Measurements from ENCODE around the gene PRAMEF5. TPM values are rescaled to one million over a fixed set of nuclear protein-coding genes. Genes with fewer than 3 reads are reported as not detected.
"Not testable (repeated sequence)": the region's sequence is repeated elsewhere in the genome, so short reads cannot be mapped to it uniquely, and the experiment has no call there.

PRAMEF5 gene
- total and polyA plus RNA-seq, 5 donors from 2014 or later = not detected

DNA sequence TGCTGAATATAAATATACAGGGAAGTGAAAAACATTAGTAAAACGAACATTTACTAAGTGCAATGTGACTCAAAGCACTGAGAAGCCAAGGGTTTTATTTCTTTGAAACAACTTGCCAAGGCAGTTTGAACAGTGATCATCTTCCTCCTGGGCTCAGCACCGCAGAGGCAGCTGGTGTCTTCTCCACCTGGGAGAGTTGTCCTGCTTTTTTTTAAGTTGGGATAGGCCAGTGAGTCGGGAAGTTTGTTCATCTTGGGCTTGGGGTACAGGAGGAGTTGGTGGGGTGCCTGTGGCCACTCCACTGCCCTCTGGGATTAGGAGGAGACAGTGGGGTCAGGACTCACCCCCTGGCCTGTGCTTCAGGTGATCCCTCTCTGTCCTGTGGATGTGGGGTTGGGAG lies 35.0 kb downstream of the PRAMEF5 start:
- H3K9me3 Mint-ChIP-seq; H3K9me3 ChIP-seq (ENCODE audit: control insufficient read depth in 2 of 2, low read length in 2 of 2); H3K4me1 ChIP-seq (ENCODE audit: control insufficient read depth, insufficient read depth, low read length, poor library complexity, severe bottlenecking); H3K27me3 ChIP-seq (ENCODE audit: control insufficient read depth, insufficient read depth, low read length); DNase-seq; H3K4me3 ChIP-seq (ENCODE audit: low read depth, low read length); H3K4me1 Mint-ChIP-seq; H3K27ac ChIP-seq (ENCODE audit: insufficient read depth, low read length, poor library complexity, severe bottlenecking); H3K27ac Mint-ChIP-seq; H3K36me3 Mint-ChIP-seq; H3K27me3 Mint-ChIP-seq; ATAC-seq (ENCODE audit: low read depth in 2 of 2); H3K4me3 Mint-ChIP-seq; H3K36me3 ChIP-seq (ENCODE audit: control insufficient read depth, insufficient read depth, low read length): not testable (repeated sequence)

DNA sequence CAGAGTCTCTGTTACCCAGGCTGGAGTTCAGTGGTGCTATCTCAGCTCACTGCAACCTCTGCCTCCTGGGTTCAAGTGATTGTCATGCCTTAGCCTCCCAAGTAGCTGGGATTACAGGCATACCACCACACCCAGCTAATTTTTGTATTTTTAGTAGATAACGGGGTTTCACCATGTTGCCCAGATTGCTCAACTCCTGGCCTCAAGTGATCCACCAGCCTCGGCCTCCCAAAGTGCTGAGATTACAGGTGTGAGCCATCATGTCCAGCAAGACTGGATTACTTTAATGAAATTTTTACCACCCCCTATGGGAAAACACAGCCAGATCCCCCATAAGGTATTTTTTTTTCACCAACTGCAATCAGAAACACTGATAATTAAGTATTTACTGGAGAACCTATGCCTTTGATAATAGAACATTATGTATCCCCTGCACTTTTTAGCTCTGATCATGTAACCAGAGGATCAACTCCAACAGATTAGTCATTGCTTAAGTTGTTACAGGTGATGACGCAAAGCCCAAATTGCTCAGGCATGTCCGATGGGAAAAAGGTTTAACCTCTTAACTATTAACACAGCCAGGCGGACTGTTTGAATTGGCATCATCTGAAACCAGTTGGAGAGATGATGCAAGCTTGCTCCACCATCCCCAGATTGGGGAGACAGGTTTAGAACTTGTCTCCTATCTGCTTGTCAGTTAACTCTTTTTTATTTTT lies 43.4 kb downstream of the PRAMEF5 start:
- not testable (repeated sequence) for H3K36me3 ChIP-seq (ENCODE audit: control insufficient read depth, insufficient read depth, low read length); ATAC-seq (ENCODE audit: low read depth in 2 of 2); H3K27ac Mint-ChIP-seq; H3K9me3 Mint-ChIP-seq; H3K27ac ChIP-seq (ENCODE audit: insufficient read depth, low read length, poor library complexity, severe bottlenecking); H3K9me3 ChIP-seq (ENCODE audit: control insufficient read depth in 2 of 2, low read length in 2 of 2); H3K4me1 ChIP-seq (ENCODE audit: control insufficient read depth, insufficient read depth, low read length, poor library complexity, severe bottlenecking); H3K4me3 ChIP-seq (ENCODE audit: low read depth, low read length); H3K4me1 Mint-ChIP-seq; H3K27me3 Mint-ChIP-seq; H3K27me3 ChIP-seq (ENCODE audit: control insufficient read depth, insufficient read depth, low read length); H3K36me3 Mint-ChIP-seq; DNase-seq; H3K4me3 Mint-ChIP-seq

DNA sequence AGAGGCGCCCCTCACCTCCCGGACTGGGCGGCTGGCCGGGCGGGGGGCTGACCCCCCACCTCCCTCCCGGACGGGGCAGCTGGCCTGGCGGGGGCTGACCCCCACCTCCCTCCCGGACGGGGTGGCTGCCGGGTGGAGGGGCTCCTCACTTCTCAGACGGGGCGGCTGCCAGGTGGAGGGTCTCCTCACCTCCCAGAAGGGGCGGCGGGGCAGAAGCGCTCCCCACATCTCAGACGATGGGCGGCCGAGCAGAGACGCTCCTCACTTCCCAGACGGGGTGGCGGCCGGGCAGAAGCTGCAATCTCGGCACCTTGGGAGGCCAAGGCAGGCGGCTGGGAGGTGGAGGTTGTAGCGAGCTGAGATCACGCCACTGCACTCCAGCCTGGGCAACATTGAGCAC lies 44.7 kb downstream of the PRAMEF5 start:
- not testable (repeated sequence) for H3K9me3 Mint-ChIP-seq; H3K27me3 ChIP-seq (ENCODE audit: control insufficient read depth, insufficient read depth, low read length); H3K4me1 Mint-ChIP-seq; H3K27me3 Mint-ChIP-seq; H3K9me3 ChIP-seq (ENCODE audit: control insufficient read depth in 2 of 2, low read length in 2 of 2); H3K36me3 ChIP-seq (ENCODE audit: control insufficient read depth, insufficient read depth, low read length); H3K27ac ChIP-seq (ENCODE audit: insufficient read depth, low read length, poor library complexity, severe bottlenecking); DNase-seq; H3K36me3 Mint-ChIP-seq; H3K4me1 ChIP-seq (ENCODE audit: control insufficient read depth, insufficient read depth, low read length, poor library complexity, severe bottlenecking); H3K27ac Mint-ChIP-seq; ATAC-seq (ENCODE audit: low read depth in 2 of 2); H3K4me3 ChIP-seq (ENCODE audit: low read depth, low read length); H3K4me3 Mint-ChIP-seq

DNA sequence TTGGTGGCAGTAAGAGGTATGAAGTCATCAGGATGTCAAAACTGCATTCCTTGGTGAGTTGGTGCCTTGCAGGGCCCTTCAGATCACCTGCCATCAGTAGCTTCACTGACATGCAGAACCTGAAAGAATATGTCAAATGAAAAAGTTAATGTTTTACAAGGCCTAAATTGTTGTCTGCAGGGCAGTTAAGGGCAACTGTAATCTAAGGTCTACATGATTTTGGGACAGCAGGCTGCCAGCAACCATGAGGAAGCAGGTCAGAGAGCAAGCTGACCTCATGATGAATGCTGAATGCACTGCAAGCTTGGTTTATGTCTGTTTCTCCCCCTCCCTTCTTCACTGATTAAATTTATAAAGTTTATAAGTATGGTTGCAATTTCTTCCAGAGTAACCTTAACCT lies 48.2 kb downstream of the PRAMEF5 start:
- not testable (repeated sequence) for H3K27ac Mint-ChIP-seq; H3K9me3 ChIP-seq (ENCODE audit: control insufficient read depth in 2 of 2, low read length in 2 of 2); H3K27me3 ChIP-seq (ENCODE audit: control insufficient read depth, insufficient read depth, low read length); H3K27ac ChIP-seq (ENCODE audit: insufficient read depth, low read length, poor library complexity, severe bottlenecking); DNase-seq; H3K4me3 Mint-ChIP-seq; H3K4me1 ChIP-seq (ENCODE audit: control insufficient read depth, insufficient read depth, low read length, poor library complexity, severe bottlenecking); ATAC-seq (ENCODE audit: low read depth in 2 of 2); H3K4me1 Mint-ChIP-seq; H3K4me3 ChIP-seq (ENCODE audit: low read depth, low read length); H3K36me3 Mint-ChIP-seq; H3K36me3 ChIP-seq (ENCODE audit: control insufficient read depth, insufficient read depth, low read length); H3K9me3 Mint-ChIP-seq; H3K27me3 Mint-ChIP-seq

DNA sequence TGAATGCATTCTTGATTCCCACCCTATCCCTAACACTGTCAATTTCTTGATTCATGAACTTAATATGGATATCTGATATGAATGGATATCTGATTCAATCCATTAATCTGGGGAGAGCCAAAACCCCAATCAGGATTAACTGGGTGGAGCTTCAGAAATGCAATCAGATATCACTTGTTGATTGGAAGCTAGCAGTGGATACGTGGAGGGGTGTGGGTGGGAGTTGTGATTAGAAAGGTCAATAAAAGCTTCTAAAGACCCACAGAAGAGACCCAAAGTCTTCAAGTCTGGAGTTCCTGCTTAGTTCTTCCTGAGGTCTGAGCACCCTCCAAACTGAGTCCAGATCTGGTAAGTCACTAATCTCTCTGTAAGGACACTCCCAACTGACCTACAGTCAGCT lies 49.2 kb downstream of the PRAMEF5 start, which contains the start of gene PRAMEF33:
Gene PRAMEF33 (plus strand): TSS at position 301 of the 400 bp plus-strand sequence. CDS start 2,416 bp downstream, outside the sequence.
- not testable (repeated sequence) for H3K4me1 Mint-ChIP-seq; H3K27me3 Mint-ChIP-seq; H3K36me3 Mint-ChIP-seq; H3K27me3 ChIP-seq (ENCODE audit: control insufficient read depth, insufficient read depth, low read length); H3K27ac Mint-ChIP-seq; H3K4me1 ChIP-seq (ENCODE audit: control insufficient read depth, insufficient read depth, low read length, poor library complexity, severe bottlenecking); H3K4me3 Mint-ChIP-seq; ATAC-seq (ENCODE audit: low read depth in 2 of 2); H3K9me3 Mint-ChIP-seq; DNase-seq; H3K9me3 ChIP-seq (ENCODE audit: control insufficient read depth in 2 of 2, low read length in 2 of 2); H3K27ac ChIP-seq (ENCODE audit: insufficient read depth, low read length, poor library complexity, severe bottlenecking); H3K36me3 ChIP-seq (ENCODE audit: control insufficient read depth, insufficient read depth, low read length); H3K4me3 ChIP-seq (ENCODE audit: low read depth, low read length)

Other genes with a start within 250 kb of the PRAMEF5 start
- gene PRAMEF27, start 197.6 kb upstream of the PRAMEF5 start, total RNA-seq = not detected
- not detected for gene PRAMEF27, start 197.6 kb upstream of the PRAMEF5 start, polyA plus RNA-seq
- gene HNRNPCL3, start 193.4 kb upstream of the PRAMEF5 start, total RNA-seq = not detected
- gene HNRNPCL3, start 193.4 kb upstream of the PRAMEF5 start, polyA plus RNA-seq = not detected
- gene PRAMEF25, start 183.4 kb upstream of the PRAMEF5 start, total RNA-seq = not detected
- not detected for gene PRAMEF25, start 183.4 kb upstream of the PRAMEF5 start, polyA plus RNA-seq
- not detected for gene HNRNPCL2, start 137.3 kb upstream of the PRAMEF5 start, total RNA-seq
- gene HNRNPCL2, start 137.3 kb upstream of the PRAMEF5 start, polyA plus RNA-seq = not detected
- gene PRAMEF26, start 98.2 kb upstream of the PRAMEF5 start, total RNA-seq = not detected
- gene PRAMEF26, start 98.2 kb upstream of the PRAMEF5 start, polyA plus RNA-seq = not detected
- not detected for gene HNRNPCL4, start 88.6 kb upstream of the PRAMEF5 start, total RNA-seq
- gene HNRNPCL4, start 88.6 kb upstream of the PRAMEF5 start, polyA plus RNA-seq = not detected
- gene PRAMEF9, start 82.3 kb upstream of the PRAMEF5 start, total RNA-seq = not detected
- not detected for gene PRAMEF9, start 82.3 kb upstream of the PRAMEF5 start, polyA plus RNA-seq
- gene PRAMEF13, start 52.8 kb upstream of the PRAMEF5 start, total RNA-seq = not detected
- gene PRAMEF13, start 52.8 kb upstream of the PRAMEF5 start, polyA plus RNA-seq = not detected
- gene PRAMEF18, start 28.0 kb upstream of the PRAMEF5 start, total RNA-seq = not detected
- gene PRAMEF18, start 28.0 kb upstream of the PRAMEF5 start, polyA plus RNA-seq = not detected
- gene PRAMEF8, start 30.9 kb downstream of the PRAMEF5 start, total RNA-seq = not detected
- not detected for gene PRAMEF8, start 30.9 kb downstream of the PRAMEF5 start, polyA plus RNA-seq
- gene PRAMEF33, start 49.3 kb downstream of the PRAMEF5 start, total RNA-seq = not detected
- gene PRAMEF33, start 49.3 kb downstream of the PRAMEF5 start, polyA plus RNA-seq = not detected
- gene PRAMEF15, start 61.4 kb downstream of the PRAMEF5 start, total RNA-seq = not detected
- gene PRAMEF15, start 61.4 kb downstream of the PRAMEF5 start, polyA plus RNA-seq = not detected
- gene PRAMEF14, start 92.9 kb downstream of the PRAMEF5 start, total RNA-seq = not detected
- not detected for gene PRAMEF14, start 92.9 kb downstream of the PRAMEF5 start, polyA plus RNA-seq
- gene PRAMEF19, start 117.7 kb downstream of the PRAMEF5 start, total RNA-seq = not detected
- gene PRAMEF19, start 117.7 kb downstream of the PRAMEF5 start, polyA plus RNA-seq = not detected
- gene PRAMEF17, start 135.4 kb downstream of the PRAMEF5 start, total RNA-seq = not detected
- gene PRAMEF17, start 135.4 kb downstream of the PRAMEF5 start, polyA plus RNA-seq = not detected
- not detected for gene PRAMEF20, start 156.3 kb downstream of the PRAMEF5 start, total RNA-seq
- gene PRAMEF20, start 156.3 kb downstream of the PRAMEF5 start, polyA plus RNA-seq = not detected